ENCODE measurements around the gene MYO1A. TPM values are rescaled to one million over a fixed set of nuclear protein-coding genes. Genes with fewer than 3 reads are reported as not detected.
"Not testable (repeated sequence)": the region's sequence is repeated elsewhere in the genome, so short reads cannot be mapped to it uniquely, and the experiment has no call there.

MYO1A gene
- total RNA-seq, 1 experiment from 2014 or later, result not detected

- H3K4me3 ChIP-seq, result no peak overlapping the region
- no peaks in the 10 kb centered on the region for H3K36me3 ChIP-seq
- DNase-seq, result no peak
- H3K9me3 ChIP-seq, result no peaks in the 10 kb centered on the region
- no peaks in the 10 kb centered on the region for H3K27me3 ChIP-seq
Observed at GRCh38 chr12:57040211-57040610, 9.7 kb downstream of the MYO1A start.

DNA sequence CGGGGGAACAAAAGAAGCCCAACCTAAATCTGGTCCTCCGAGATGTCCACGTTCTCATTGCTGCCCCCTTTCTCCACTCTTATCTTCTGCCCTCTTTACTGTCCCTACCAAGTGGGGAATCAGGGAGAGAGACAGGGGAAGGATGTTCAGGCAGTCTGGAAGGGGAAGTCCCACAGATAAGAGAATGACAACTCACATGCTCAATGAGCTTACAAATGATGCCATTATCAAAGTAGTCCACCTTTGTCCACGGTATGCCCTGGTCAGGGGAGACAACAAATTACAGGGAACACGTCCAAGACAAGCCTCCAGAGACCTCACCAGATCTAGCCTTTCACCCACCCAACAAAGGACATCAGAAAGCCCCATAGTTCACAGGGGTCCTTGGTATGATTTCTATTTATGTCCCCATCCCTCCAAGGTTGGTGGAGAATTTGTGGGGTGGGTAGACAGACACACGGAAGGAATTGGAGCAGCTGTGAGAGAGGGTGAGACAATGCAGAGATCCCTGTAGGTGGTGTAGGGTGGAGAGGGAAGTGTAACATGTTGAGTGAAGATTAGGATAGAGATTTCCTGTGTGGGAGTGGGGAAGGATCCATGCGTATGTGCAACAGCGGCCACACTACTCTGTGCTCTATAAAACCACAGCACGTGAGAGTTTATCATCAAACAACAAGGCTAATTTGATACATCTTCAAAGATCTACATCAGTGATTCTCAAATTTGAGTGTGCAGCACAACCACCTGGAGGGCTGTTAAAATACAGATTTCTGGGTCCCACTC is 10.7 kb downstream of the MYO1A start:
- no peaks in the 10 kb centered on the region for H3K27me3 ChIP-seq
- no peaks in the 10 kb centered on the region for H3K36me3 ChIP-seq
- no peak overlapping the region for H3K4me3 ChIP-seq
- no peaks in the 10 kb centered on the region for H3K9me3 ChIP-seq
- DNase-seq, result no peak

DNA sequence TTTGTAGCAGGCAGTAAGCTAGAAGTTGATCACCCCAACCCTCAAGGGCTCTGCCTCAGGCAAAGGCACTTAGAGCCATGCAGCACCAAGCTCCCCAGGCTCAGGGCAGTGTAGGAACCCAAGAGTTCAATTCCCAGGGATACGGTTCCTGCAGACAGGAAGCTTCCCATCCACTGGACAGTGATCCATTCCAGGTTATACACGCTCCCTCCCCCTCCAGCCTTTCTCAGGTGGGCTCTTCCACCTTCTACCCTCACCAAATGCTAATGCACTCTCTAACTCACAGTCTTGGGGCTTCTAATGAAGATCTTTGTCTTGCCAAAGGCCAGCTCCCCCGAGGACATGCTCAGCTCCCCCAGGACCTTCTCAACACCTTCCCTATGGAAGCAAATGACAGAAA is 12.7 kb downstream of the MYO1A start:
- no peaks in the 10 kb centered on the region for H3K27me3 ChIP-seq
- no peaks in the 10 kb centered on the region for H3K36me3 ChIP-seq
- H3K9me3 ChIP-seq, result no peaks in the 10 kb centered on the region
- DNase-seq, result no peak
- H3K4me3 ChIP-seq, result no peak overlapping the region

GRCh38 chr12:57033431-57033830 is 16.5 kb downstream of the MYO1A start:
- Histone ChIP-seq H3K4me3 (no peak overlapping the region), H3K9me3 (no peaks in the 10 kb centered on the region), H3K36me3 (no peaks in the 10 kb centered on the region), H3K27me3 (no peaks in the 10 kb centered on the region)
- no peak for DNase-seq

DNA sequence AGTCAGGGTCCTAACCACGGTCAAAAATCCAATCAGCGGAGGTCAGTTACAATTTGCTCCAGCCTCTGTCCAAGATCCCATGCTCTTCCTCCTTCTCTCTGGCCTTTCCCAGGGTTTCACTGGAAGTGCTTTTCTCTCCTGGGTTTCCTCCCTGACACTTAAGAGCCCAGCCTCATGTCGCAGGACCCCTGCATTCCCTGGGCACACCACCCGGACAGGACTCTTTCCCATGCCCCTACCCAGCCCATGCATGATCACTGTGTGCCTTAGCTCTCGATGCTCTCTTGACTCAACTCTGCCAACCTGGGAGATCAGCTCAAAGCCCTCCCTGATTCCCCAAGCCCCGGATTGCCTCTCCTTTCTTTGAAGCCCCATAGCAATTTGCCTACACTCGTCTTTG is 18.1 kb downstream of the MYO1A start:
- no peaks in the 10 kb centered on the region for H3K27me3 ChIP-seq
- H3K36me3 ChIP-seq, result no peaks in the 10 kb centered on the region
- no peak overlapping the region for H3K4me3 ChIP-seq
- no peaks in the 10 kb centered on the region for H3K9me3 ChIP-seq
- no peak for DNase-seq

DNA sequence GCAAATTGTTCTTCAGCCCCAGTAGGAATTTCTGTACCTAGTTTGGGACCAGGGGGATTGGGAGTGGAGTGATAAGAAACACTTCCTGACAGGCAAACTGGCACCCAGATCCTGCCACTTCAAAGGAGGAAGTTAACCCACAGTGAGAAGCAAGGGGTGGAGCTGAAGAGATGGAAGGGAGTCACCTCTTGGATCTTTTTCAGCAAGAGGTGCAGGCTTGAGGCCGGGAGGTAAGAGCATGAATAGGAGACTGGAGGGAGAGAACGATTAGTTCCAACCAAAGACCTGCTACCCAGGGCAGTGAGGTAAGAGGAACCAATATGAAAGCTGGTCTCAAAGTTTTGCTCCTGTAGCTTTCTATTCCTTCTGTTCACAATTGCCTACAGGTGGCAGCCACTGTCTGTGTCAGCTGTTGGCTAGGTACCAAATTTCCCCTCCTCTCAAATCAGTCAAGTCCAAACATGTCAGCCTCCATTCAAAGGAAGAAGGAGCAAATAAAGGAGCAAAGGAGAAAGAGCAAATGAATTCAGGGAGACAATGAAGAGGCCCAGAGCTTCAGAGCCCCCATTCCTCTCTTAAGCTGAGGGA is 18.7 kb downstream of the MYO1A start:
- H3K27me3 ChIP-seq, result no peaks in the 10 kb centered on the region

GRCh38 chr12:57029457-57029856 is 20.5 kb downstream of the MYO1A start:
- H3K27me3 ChIP-seq, result no peaks in the 10 kb centered on the region
- DNase-seq, result no peak
- H3K9me3 ChIP-seq, result no peaks in the 10 kb centered on the region
- H3K4me3 ChIP-seq, result no peak overlapping the region
- H3K36me3 ChIP-seq, result no peaks in the 10 kb centered on the region

More for the DNA sequence above, 18.7 kb downstream of the MYO1A start:
- no peak overlapping the region for H3K4me3 ChIP-seq
- no peaks in the 10 kb centered on the region for H3K36me3 ChIP-seq
- no peak for DNase-seq
- no peaks in the 10 kb centered on the region for H3K9me3 ChIP-seq

- Histone ChIP-seq H3K27me3 (no peaks in the 10 kb centered on the region), H3K4me3 (no peak overlapping the region), H3K9me3 (no peaks in the 10 kb centered on the region), H3K36me3 (no peaks in the 10 kb centered on the region)
- DNase-seq, result no peak
Observed at GRCh38 chr12:57027805-57028153, 22.1 kb downstream of the MYO1A start.

- H3K36me3 ChIP-seq, result no peaks in the 10 kb centered on the region
- H3K4me3 ChIP-seq, result no peak overlapping the region
- no peaks in the 10 kb centered on the region for H3K27me3 ChIP-seq
- DNase-seq, result no peak
- H3K9me3 ChIP-seq, result no peaks in the 10 kb centered on the region
Observed at GRCh38 chr12:57027011-57027804, 22.7 kb downstream of the MYO1A start.

DNA sequence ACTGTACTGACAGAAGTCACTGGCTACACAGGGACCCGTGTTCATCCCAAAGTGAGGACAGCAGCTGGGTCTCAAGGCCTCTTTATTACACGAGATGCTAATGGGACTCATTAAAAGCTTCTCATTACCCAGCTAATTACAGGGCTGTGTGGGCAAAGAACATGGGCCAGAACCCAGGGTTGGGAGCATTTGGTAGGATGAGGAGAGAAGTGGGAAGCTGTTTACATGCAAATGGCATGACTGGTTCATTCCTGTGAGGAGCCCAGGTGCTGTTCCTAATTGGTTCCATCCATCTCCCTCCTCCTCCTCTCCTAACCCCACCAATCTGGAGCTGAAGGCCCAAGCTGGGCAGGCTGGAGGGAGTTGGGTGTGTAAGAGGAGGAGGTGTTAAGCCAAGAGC is 24.7 kb downstream of the MYO1A start:
- no peaks in the 10 kb centered on the region for H3K27me3 ChIP-seq
- H3K9me3 ChIP-seq, result no peaks in the 10 kb centered on the region
- H3K36me3 ChIP-seq, result no peaks in the 10 kb centered on the region

GRCh38 chr12:57022324-57022723 is 27.6 kb downstream of the MYO1A start:
- not testable (repeated sequence) for H3K36me3 ChIP-seq, H3K9me3 ChIP-seq, H3K27me3 ChIP-seq, H3K4me3 ChIP-seq
- DNase-seq, result peak; percentile 66

More for the DNA sequence above, 24.7 kb downstream of the MYO1A start:
- no peak for DNase-seq
- H3K4me3 ChIP-seq, result no peak overlapping the region

- Histone ChIP-seq H3K27me3 (no peaks in the 10 kb centered on the region), H3K36me3 (no peaks in the 10 kb centered on the region), H3K4me3 (no peak overlapping the region), H3K9me3 (no peaks in the 10 kb centered on the region)
- no peak for DNase-seq
Observed at GRCh38 chr12:57019983-57020719, 29.8 kb downstream of the MYO1A start.

GRCh38 chr12:57018906-57019305 is 31.0 kb downstream of the MYO1A start:
- Histone ChIP-seq H3K27me3 (no peaks in the 10 kb centered on the region), H3K4me3 (no peak overlapping the region), H3K36me3 (no peaks in the 10 kb centered on the region), H3K9me3 (no peaks in the 10 kb centered on the region)
- no peak for DNase-seq

DNA sequence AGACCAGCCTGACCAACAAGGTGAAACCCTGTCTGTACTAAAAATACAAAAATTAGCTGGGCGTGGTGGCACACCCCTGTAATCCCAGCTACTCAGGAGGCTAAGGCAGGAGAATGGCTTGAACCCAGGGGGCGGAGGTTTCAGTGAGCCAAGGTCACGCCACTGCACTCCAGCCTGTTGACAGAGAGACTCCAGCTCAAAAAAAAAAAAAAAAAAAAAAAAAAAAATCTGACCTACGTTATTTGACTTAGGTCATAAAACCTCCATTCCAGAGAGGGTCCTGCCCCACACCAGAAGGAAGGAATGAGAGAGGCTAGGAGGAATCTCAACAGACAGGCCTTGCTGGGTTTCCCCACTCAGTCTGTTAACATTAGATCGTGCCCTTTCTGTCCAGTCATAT is 31.6 kb downstream of the MYO1A start:
- DNase-seq, H3K36me3 ChIP-seq, H3K9me3 ChIP-seq, H3K4me3 ChIP-seq, H3K27me3 ChIP-seq: not testable (repeated sequence)

- Histone ChIP-seq H3K9me3 (no peaks in the 10 kb centered on the region), H3K36me3 (no peaks in the 10 kb centered on the region), H3K27me3 (0 out of 2 replicates have a peak, but pooled peaks cover 3% of the 10 kb centered on the region), H3K4me3 (no peak within 1 kb of the TSS)
- DNase-seq, result no peak
Observed at GRCh38 chr12:57016348-57016747, 33.6 kb downstream of the MYO1A start, which contains the start of gene TAC3. Gene TAC3, minus strand, starts transcription at chr12:57016529. Its CDS starts 732 bp downstream, at chr12:57015797.

- 0 out of 2 replicates have a peak, but pooled peaks cover 3% of the 10 kb centered on the region for H3K27me3 ChIP-seq
- no peak for DNase-seq
- H3K9me3 ChIP-seq, result no peaks in the 10 kb centered on the region
- H3K4me3 ChIP-seq, result no peak overlapping the region
- H3K36me3 ChIP-seq, result no peaks in the 10 kb centered on the region
Observed at GRCh38 chr12:57012600-57013465, 37.1 kb downstream of the MYO1A start.
